ENCODE measurements around the gene SALL4.
"Not testable (repeated sequence)": the region's sequence is repeated elsewhere in the genome, so short reads cannot be mapped to it uniquely, and the experiment has no call there.

The SALL4 gene

DNA sequence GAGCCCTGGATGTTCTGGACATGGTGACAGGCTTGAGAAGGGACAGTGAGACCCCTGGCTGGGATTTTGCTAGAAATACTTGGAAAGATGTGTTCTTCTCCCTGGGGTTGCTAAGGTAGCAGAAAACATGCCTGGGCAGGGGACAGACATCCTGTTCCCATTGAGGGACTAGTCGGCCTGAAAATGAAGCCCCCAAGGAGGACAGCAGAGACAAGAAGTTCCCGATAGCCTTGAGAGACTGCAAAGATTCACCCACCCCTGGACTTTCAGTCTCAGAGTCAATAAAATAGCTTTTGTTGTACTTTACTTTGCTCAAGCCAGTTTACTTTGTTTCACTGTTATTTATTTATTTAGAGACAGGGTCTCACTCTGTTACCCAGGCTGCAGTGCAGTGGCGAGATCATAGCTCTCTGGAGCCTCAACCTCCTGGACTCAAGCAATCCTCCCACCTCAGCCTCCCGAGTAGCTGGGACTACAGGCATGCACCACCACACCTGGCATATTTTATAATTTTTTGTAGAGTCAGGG, 62.5 kb downstream of the SALL4 start:
- in situ Hi-C loops (cut with HindIII; ENCODE audit: low pct_ligation_motif_present, low sequenced_read_pairs), result no loop called here
- H3K27me3 ChIP-seq (replicated peaks), result no peaks in the 10 kb centered on the region
- H3K36me3 ChIP-seq (replicated peaks), result no peaks in the 10 kb centered on the region
- H3K27ac ChIP-seq, result no peak overlapping the region
- no peak overlapping the region for H3K4me3 ChIP-seq (ENCODE audit: low read depth, low read length)
- no peak for DNase-seq
- TF ChIP-seq, protein P1, sequence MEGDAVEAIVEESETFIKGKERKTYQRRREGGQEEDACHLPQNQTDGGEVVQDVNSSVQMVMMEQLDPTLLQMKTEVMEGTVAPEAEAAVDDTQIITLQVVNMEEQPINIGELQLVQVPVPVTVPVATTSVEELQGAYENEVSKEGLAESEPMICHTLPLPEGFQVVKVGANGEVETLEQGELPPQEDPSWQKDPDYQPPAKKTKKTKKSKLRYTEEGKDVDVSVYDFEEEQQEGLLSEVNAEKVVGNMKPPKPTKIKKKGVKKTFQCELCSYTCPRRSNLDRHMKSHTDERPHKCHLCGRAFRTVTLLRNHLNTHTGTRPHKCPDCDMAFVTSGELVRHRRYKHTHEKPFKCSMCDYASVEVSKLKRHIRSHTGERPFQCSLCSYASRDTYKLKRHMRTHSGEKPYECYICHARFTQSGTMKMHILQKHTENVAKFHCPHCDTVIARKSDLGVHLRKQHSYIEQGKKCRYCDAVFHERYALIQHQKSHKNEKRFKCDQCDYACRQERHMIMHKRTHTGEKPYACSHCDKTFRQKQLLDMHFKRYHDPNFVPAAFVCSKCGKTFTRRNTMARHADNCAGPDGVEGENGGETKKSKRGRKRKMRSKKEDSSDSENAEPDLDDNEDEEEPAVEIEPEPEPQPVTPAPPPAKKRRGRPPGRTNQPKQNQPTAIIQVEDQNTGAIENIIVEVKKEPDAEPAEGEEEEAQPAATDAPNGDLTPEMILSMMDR (IDR thresholded peaks at IDR 0.05; ENCODE audit: low read depth, low read length, missing control alignments), result no peak

DNA sequence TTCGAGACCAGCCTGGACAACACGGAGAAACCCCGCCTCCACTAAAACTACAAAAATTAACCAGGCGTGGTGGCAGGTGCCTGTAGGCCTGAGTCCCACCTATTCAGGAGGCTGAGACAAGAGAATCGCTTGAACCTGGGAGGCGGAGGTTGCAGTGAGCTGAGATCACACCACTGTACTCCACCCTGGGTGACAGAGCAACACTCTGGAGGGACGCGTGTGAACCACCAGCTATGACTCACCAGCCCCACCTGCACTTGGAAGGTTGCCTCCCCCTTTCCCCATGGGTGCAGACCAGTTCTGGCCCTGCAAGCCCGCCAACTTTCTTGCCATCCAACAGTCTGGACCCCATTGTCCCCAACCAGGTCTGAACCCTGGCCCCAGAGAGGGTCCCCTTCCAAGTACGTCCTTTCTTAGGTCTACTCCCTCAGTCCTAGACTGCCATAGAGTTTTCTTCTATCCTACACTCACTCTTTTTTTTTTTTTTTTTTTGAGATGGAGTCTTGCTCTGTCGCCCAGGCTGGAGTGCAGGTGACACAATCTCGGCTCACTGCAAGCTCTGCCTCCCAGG, 63.4 kb downstream of the SALL4 start:
- no peak for DNase-seq
- TF ChIP-seq, protein P1 (IDR thresholded peaks at IDR 0.05; ENCODE audit: low read depth, low read length, missing control alignments), result no peak
- Histone ChIP-seq H3K27me3 (replicated peaks) (no peaks in the 10 kb centered on the region), H3K4me3 (ENCODE audit: low read depth, low read length) (no peak overlapping the region), H3K27ac (no peak overlapping the region), H3K36me3 (replicated peaks) (no peaks in the 10 kb centered on the region)
- in situ Hi-C loops (cut with HindIII; ENCODE audit: low pct_ligation_motif_present, low sequenced_read_pairs), result no loop called here

DNA sequence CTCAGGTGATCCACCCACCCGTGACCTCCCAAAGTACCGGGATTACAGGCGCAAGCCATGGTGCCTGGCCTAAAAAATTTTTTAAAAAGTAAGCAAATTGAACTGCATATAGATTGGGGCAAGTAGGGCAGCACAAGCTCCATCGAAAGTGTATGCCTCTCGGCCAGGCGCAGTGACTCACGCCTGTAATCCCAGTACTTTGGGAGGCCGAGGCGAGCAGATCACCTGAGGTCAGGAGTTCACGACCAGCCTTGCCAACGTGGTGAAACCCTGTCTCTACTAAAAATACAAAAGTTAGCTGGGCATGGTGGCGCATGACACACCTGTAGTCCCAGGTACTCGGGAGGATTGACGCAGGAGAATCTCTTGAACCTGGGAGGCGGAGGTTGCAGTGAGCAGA, 64.1 kb downstream of the SALL4 start:
- in situ Hi-C loops (cut with HindIII; ENCODE audit: low pct_ligation_motif_present, low sequenced_read_pairs); H3K27me3 ChIP-seq (replicated peaks); H3K36me3 ChIP-seq (replicated peaks); DNase-seq; H3K4me3 ChIP-seq (ENCODE audit: low read depth, low read length); H3K27ac ChIP-seq: not testable (repeated sequence)

DNA sequence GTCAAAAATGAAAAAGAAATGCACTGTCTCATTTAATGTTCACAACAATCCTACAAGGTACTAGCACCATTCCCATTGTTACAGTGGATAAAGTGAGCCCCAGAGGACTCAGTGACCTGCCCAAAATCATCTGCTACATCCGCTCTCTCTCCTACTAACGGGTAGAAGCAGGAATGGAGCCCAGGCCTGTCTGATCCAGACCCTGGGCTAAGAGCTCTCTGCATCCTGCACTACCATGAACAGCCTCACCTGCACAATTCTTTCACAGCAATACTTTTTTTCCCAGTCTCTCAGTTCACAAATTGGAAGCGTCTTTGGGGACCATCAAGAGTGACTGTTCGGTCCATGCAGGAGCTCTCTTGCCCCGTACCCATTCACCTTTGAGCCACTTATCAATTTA, 65.4 kb downstream of the SALL4 start:
- Histone ChIP-seq H3K27me3 (replicated peaks) (no peaks in the 10 kb centered on the region), H3K27ac (no peak overlapping the region), H3K36me3 (replicated peaks) (no peaks in the 10 kb centered on the region), H3K4me3 (ENCODE audit: low read depth, low read length) (no peak overlapping the region)
- TF ChIP-seq, protein P1 (IDR thresholded peaks at IDR 0.05; ENCODE audit: low read depth, low read length, missing control alignments), result no peak
- DNase-seq, result no peak
- in situ Hi-C loops (cut with HindIII; ENCODE audit: low pct_ligation_motif_present, low sequenced_read_pairs), result no loop called here

DNA sequence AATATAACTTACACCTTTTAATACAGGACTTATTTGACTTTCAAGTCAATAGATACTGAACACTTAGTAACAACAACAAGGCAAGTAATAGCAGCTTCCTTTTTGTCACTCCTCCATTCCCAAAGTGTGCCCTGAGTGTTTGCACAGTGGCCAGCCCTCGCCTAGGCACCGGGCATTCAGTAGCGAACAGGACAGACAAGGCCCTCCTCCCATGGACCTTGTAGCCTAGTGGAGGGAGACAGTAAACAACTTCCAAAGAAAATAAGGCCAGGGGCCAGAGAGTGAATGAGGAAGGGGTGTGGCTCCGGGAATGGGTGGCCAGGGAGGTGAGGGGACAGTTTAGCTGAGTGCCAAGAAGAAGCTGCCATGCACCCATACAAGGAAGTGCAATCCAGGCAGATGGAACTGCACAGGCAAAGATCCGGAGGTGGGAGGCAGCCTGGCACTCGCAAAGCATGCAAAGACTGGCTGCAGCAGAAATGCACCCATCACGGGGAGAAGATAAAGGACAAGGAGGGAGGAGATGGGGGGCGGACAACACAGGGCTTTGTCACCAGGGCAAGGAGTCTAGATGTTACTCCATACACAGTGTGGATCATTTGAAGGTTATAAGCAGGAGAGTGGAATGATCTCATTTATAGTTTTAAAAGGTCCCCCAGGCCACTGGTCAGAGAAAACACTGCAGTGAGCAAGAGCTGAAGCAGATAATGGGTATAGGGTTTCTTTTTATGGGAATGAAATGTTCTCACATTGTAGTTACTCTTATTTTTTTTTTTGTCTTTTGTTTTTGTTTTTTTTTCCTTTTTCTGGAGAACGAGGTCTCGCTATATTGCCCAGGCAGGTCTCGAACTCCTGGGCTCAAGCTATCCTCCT, 66.4 kb downstream of the SALL4 start:
- no peaks in the 10 kb centered on the region for H3K36me3 ChIP-seq (replicated peaks)
- DNase-seq, result no peak
- no peak overlapping the region for H3K27ac ChIP-seq
- in situ Hi-C loops (cut with HindIII; ENCODE audit: low pct_ligation_motif_present, low sequenced_read_pairs), result no loop called here
- TF ChIP-seq, protein P1 (IDR thresholded peaks at IDR 0.05; ENCODE audit: low read depth, low read length, missing control alignments), result no peak
- H3K27me3 ChIP-seq (replicated peaks), result no peaks in the 10 kb centered on the region
- no peak overlapping the region for H3K4me3 ChIP-seq (ENCODE audit: low read depth, low read length)

DNA sequence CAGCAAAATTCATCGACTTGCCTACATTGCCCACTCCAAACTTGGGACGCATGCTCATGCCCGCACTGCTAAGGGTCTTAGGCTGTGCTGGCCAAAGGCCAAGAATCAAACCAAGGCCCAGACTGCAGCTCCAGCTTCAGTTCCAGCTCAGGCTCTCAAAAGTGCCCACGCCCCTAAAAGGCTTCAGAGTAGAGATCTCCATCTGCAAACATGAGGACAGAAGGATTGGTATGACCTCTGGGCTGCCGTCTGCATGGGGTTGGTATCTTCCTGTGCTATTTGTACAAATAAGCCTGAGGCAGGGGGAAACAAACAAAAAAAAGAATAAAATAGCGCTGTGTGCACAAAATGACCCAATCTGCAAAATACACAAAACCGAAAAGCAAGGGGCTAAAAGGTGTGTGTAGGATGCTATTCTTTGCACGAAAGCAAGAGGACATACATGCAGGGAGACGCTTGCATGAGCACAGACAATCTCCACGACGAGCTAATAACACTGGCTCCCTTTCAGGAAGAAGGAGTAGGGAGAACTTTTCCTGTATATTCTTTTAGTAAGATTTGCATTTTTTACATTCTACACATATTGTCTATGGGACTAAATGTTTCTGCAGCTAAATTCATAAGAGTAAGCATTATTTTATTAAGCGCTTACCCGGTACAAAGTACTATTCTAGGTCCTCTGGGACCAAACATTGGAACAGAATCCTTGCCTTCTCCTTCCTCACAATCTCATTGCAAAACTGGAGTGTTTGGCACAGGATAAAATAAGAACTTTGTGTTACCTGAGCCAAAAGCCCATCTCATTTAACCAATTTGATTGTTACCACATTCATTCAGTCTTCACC, 67.2 kb downstream of the SALL4 start:
- no peak for DNase-seq
- no peaks in the 10 kb centered on the region for H3K36me3 ChIP-seq (replicated peaks)
- no peaks in the 10 kb centered on the region for H3K27me3 ChIP-seq (replicated peaks)
- no peak overlapping the region for H3K4me3 ChIP-seq (ENCODE audit: low read depth, low read length)
- no peak overlapping the region for H3K27ac ChIP-seq
- TF ChIP-seq, protein P1 (IDR thresholded peaks at IDR 0.05; ENCODE audit: low read depth, low read length, missing control alignments), result no peak
- in situ Hi-C loops (cut with HindIII; ENCODE audit: low pct_ligation_motif_present, low sequenced_read_pairs), result no loop called here

All from brain microvascular endothelial cell (primary cell).